GM18951 (cell line): ENCODE data around the gene LARP1.

Experiments
- POLR2A ChIP-seq: IDR thresholded peaks from 4 replicates; pipeline ENCODE4 v1.6.1; 2011; ENCODE audit warnings: mild to moderate bottlenecking; ENCODE audit not compliant: insufficient read length, insufficient read depth; ENCODE audit errors: extremely low read depth
- in situ Hi-C: fragments of 300-500 bp; cut with MboI; formaldehyde crosslinking; loops from one replicate; pipeline ENCODE4 v1.12.0; 2022; ENCODE audit warnings: low sequenced_read_pairs, mixed read lengths, inconsistent platforms; ENCODE audit not compliant: unreplicated experiment

The LARP1 gene

GRCh38 chr5:154761046-154761736, 6.0 kb downstream of the LARP1 start:
- TF ChIP-seq POLR2A, result no peak
- in situ Hi-C loops, result no loop called here

GRCh38 chr5:154762261-154762660, 7.1 kb downstream of the LARP1 start:
- no peak for TF ChIP-seq POLR2A
- in situ Hi-C loops, result no loop called here

- in situ Hi-C loops, result no loop called here
- TF ChIP-seq POLR2A, result no peak
Measured at GRCh38 chr5:154762700-154763099, 7.5 kb downstream of the LARP1 start.

GRCh38 chr5:154764967-154765366, 9.8 kb downstream of the LARP1 start:
- in situ Hi-C loops, result no loop called here

GRCh38 chr5:154765396-154765925, 10.3 kb downstream of the LARP1 start:
- in situ Hi-C loops, result no loop called here
- TF ChIP-seq POLR2A, result no peak

More at GRCh38 chr5:154764967-154765366, 9.8 kb downstream of the LARP1 start:
- no peak for TF ChIP-seq POLR2A

- no peak for TF ChIP-seq POLR2A
- in situ Hi-C loops, result no loop called here
Measured at GRCh38 chr5:154766558-154767281, 11.5 kb downstream of the LARP1 start.

- in situ Hi-C loops, result no loop called here
- no peak for TF ChIP-seq POLR2A
Measured at GRCh38 chr5:154767576-154767975, 12.4 kb downstream of the LARP1 start.

- in situ Hi-C loops, result no loop called here
- TF ChIP-seq POLR2A, result no peak
Measured at GRCh38 chr5:154768207-154768606, 13.0 kb downstream of the LARP1 start.

GRCh38 chr5:154770111-154770510, 14.9 kb downstream of the LARP1 start:
- in situ Hi-C loops, result no loop called here
- no peak for TF ChIP-seq POLR2A

- in situ Hi-C loops, result no loop called here
- TF ChIP-seq POLR2A, result no peak
Measured at GRCh38 chr5:154771383-154771901, 16.3 kb downstream of the LARP1 start.

GRCh38 chr5:154773326-154773725, 18.1 kb downstream of the LARP1 start:
- in situ Hi-C loops, result no loop called here
- no peak for TF ChIP-seq POLR2A

- no peak for TF ChIP-seq POLR2A
- in situ Hi-C loops, result no loop called here
Measured at GRCh38 chr5:154776167-154776566, 21.0 kb downstream of the LARP1 start.

- in situ Hi-C loops, result no loop called here
Measured at GRCh38 chr5:154778534-154778933, 23.4 kb downstream of the LARP1 start.

GRCh38 chr5:154779105-154779504, 23.9 kb downstream of the LARP1 start:
- TF ChIP-seq POLR2A, result no peak
- in situ Hi-C loops, result no loop called here

More at GRCh38 chr5:154778534-154778933, 23.4 kb downstream of the LARP1 start:
- no peak for TF ChIP-seq POLR2A
